H1 (cell line): ENCODE measurements around the gene SND1. TPM values are rescaled to one million over a fixed set of nuclear protein-coding genes. Genes with fewer than 3 reads are reported as not detected.

ENCODE experiments used
- CTCF ChIA-PET: fragments of 300-600 bp; sonication (Branson Sonifier 250); formaldehyde crosslinking; loops from one replicate; lab custom pipeline; 2021; ENCODE audit not compliant: partially characterized antibody; lab: Charles Lee
- POLR2A ChIA-PET: fragments of 300-600 bp; sonication (Branson Sonifier 250); formaldehyde crosslinking; loops from one replicate; lab custom pipeline; 2021; ENCODE audit warnings: inconsistent platforms; ENCODE audit not compliant: partially characterized antibody; lab: Charles Lee
- DNase-seq, 2 experiments: peaks; one replicate each; pipeline versions ENCODE4 v3.0.0 to v3.0.0-alpha.2; 2010 to 2022; ENCODE audit warnings: low spot score in 2 of 2, low read depth in 1 of 2, mixed read lengths in 1 of 2
- FAIRE-seq: peaks from 2 replicates; lab custom pipeline; 2011; peaks lifted over from hg19 to GRCh38; lab: Jason Lieb, UNC
- H2AFZ ChIP-seq: 2 replicates; pipeline ENCODE4 v1.8.1; 2012; ENCODE audit warnings: low read length, inconsistent platforms
- H2AK5ac ChIP-seq: 2 replicates; pipeline ENCODE4 v1.6.1; 2013; ENCODE audit warnings: low read depth, low read length
- H2BK120ac ChIP-seq: replicated peaks from 2 replicates; pipeline ENCODE3; 2013; ENCODE audit warnings: low read depth, low read length, inconsistent platforms
- H2BK12ac ChIP-seq: 2 replicates; pipeline ENCODE4 v1.6.1; 2013; ENCODE audit warnings: low read depth, low read length
- H2BK15ac ChIP-seq: 2 replicates; pipeline ENCODE4 v1.6.1; 2013; ENCODE audit warnings: low read length
- H2BK20ac ChIP-seq: 2 replicates; pipeline ENCODE4 v1.6.1; 2013; ENCODE audit warnings: low read length
- H2BK5ac ChIP-seq: 2 replicates; pipeline ENCODE4 v1.6.1; 2013; ENCODE audit warnings: low read depth, low read length
- H3K14ac ChIP-seq: 2 replicates; pipeline ENCODE4 v1.6.1; 2013; ENCODE audit warnings: inconsistent platforms; ENCODE audit not compliant: insufficient read length
- H3K18ac ChIP-seq: 2 replicates; pipeline ENCODE4 v1.6.1; 2013; ENCODE audit warnings: low read length; ENCODE audit errors: extremely low read depth
- H3K23ac ChIP-seq: 2 replicates; pipeline ENCODE4 v1.6.1; 2013; ENCODE audit warnings: inconsistent platforms; ENCODE audit not compliant: insufficient read length
- H3K23me2 ChIP-seq: 2 replicates; pipeline ENCODE4 v1.6.1; 2013; ENCODE audit warnings: low read depth, low read length
- H3K27ac ChIP-seq: 2 replicates; pipeline ENCODE4 v1.6.1; 2011; ENCODE audit warnings: low read depth, low read length, inconsistent platforms
- H3K27me3 ChIP-seq, 4 experiments: replicated peaks in 1 of 4; 1 replicate in 1 of 4; 2 replicates in 3 of 4; pipeline versions ENCODE4 v1.6.1 to v1.8.1; 2011 to 2013; ENCODE audit warnings: low read length in 3 of 4, mild to moderate bottlenecking in 3 of 4, inconsistent platforms in 2 of 4, mixed read lengths in 2 of 4, moderate library complexity in 1 of 4; ENCODE audit not compliant: control insufficient read depth in 3 of 4, insufficient read depth in 3 of 4; ENCODE audit errors: extremely low read depth in 1 of 4
- H3K36me3 ChIP-seq, 4 experiments: 2 replicates each; pipeline versions ENCODE4 v1.6.1 to v1.8.1; 2011 to 2013; ENCODE audit warnings: mild to moderate bottlenecking in 4 of 4, low read length in 3 of 4, moderate library complexity in 2 of 4, control low read depth in 1 of 4, inconsistent platforms in 1 of 4; ENCODE audit not compliant: insufficient read depth in 4 of 4, control insufficient read depth in 2 of 4
- H3K4ac ChIP-seq: replicated peaks from 2 replicates; pipeline ENCODE3; 2013; ENCODE audit warnings: low read length, low read depth, mixed read lengths, inconsistent platforms; ENCODE audit not compliant: insufficient read length
- H3K4me1 ChIP-seq, 4 experiments: replicated peaks in 1 of 4; 1 replicate in 1 of 4; 2 replicates in 3 of 4; pipeline versions ENCODE4 v1.6.1 to v1.8.1; 2011 to 2013; ENCODE audit warnings: low read length in 3 of 4, inconsistent platforms in 2 of 4, mixed read lengths in 1 of 4; ENCODE audit not compliant: insufficient read depth in 4 of 4, control insufficient read depth in 3 of 4
- H3K4me2 ChIP-seq, 2 experiments: 2 replicates each; pipeline versions ENCODE4 v1.6.1 to v1.8.1; 2011 to 2013; ENCODE audit warnings: low read depth in 2 of 2, low read length in 2 of 2, control low read depth in 1 of 2, inconsistent platforms in 1 of 2, mild to moderate bottlenecking in 1 of 2; ENCODE audit not compliant: insufficient read depth in 1 of 2
- H3K4me3 ChIP-seq, 4 experiments: fragments of 200-600, 300-600 bp in 1 of 4; sonication (generic), shearing (Covaris generic), sonication (Bioruptor Twin) in 1 of 4; 2 replicates each; pipeline versions ENCODE4 v1.5.1 to v1.8.1; 2011 to 2016; ENCODE audit warnings: low read length in 4 of 4, low read depth in 3 of 4, control low read depth in 2 of 4, inconsistent platforms in 2 of 4, mild to moderate bottlenecking in 2 of 4, mixed read lengths in 1 of 4, moderate library complexity in 1 of 4; ENCODE audit not compliant: insufficient read depth in 2 of 4; ENCODE audit errors: extremely low read depth in 1 of 4
- H3K56ac ChIP-seq: replicated peaks from 2 replicates; pipeline ENCODE3; 2013; ENCODE audit warnings: low read depth, mild to moderate bottlenecking, mixed read lengths, low read length, inconsistent platforms; ENCODE audit not compliant: insufficient read length
- H3K79me1 ChIP-seq: 2 replicates; pipeline ENCODE4 v1.6.1; 2013; ENCODE audit warnings: low read depth, low read length, control low read depth
- H3K79me2 ChIP-seq, 2 experiments: 2 replicates each; pipeline versions ENCODE4 v1.6.1 to v1.8.1; 2012 to 2013; ENCODE audit warnings: low read length in 2 of 2, mild to moderate bottlenecking in 2 of 2, inconsistent platforms in 1 of 2; ENCODE audit not compliant: insufficient read depth in 2 of 2, control insufficient read depth in 1 of 2
- H3K9ac ChIP-seq, 4 experiments: replicated peaks in 1 of 4; 1 replicate in 1 of 4; 2 replicates in 3 of 4; pipeline versions ENCODE4 v1.6.1 to v1.8.1; 2011 to 2013; ENCODE audit warnings: low read depth in 3 of 4, low read length in 3 of 4, control low read depth in 2 of 4, mild to moderate bottlenecking in 2 of 4, moderate library complexity in 2 of 4, inconsistent platforms in 1 of 4; ENCODE audit errors: extremely low read depth in 1 of 4
- H3K9me3 ChIP-seq, 2 experiments: 2 replicates each; pipeline versions ENCODE4 v1.6.1 to v1.8.1; 2012 to 2013; ENCODE audit warnings: mild to moderate bottlenecking in 2 of 2, moderate library complexity in 2 of 2, control low read depth in 1 of 2, inconsistent platforms in 1 of 2, low read depth in 1 of 2, low read length in 1 of 2, mixed read lengths in 1 of 2; ENCODE audit not compliant: insufficient read depth in 2 of 2
- H4K20me1 ChIP-seq, 2 experiments: replicated peaks in 1 of 2; 2 replicates each; pipeline versions ENCODE3 to v1.8.1; 2011 to 2013; ENCODE audit warnings: inconsistent platforms in 2 of 2, low read length in 2 of 2, mild to moderate bottlenecking in 1 of 2; ENCODE audit not compliant: insufficient read depth in 2 of 2, control insufficient read depth in 1 of 2
- H4K5ac ChIP-seq: 2 replicates; pipeline ENCODE4 v1.6.1; 2013; ENCODE audit warnings: low read length, low read depth, mixed read lengths, inconsistent platforms; ENCODE audit not compliant: insufficient read length
- H4K8ac ChIP-seq: 2 replicates; pipeline ENCODE4 v1.8.0; 2013; ENCODE audit warnings: mild to moderate bottlenecking, moderate library complexity, low read length, inconsistent platforms; ENCODE audit not compliant: insufficient read depth; ENCODE audit errors: extremely low read depth
- H4K91ac ChIP-seq: replicated peaks from 2 replicates; pipeline ENCODE3; 2013; ENCODE audit warnings: low read length, mixed read lengths, inconsistent platforms; ENCODE audit not compliant: insufficient read length
- NRF1 ChIP-seq: IDR thresholded peaks from 2 replicates; pipeline ENCODE4 v1.6.1; 2011; ENCODE audit warnings: mild to moderate bottlenecking, low read depth, low read length, improper control_type of control experiment
- TEAD4 ChIP-seq: IDR thresholded peaks from 2 replicates; pipeline ENCODE4 v1.6.1; 2012; ENCODE audit warnings: low read depth, low read length, inconsistent platforms, mixed read lengths
- WGBS, 2 experiments: shearing (Covaris generic) in 1 of 2; methylation state at CpG; one replicate each; pipeline versions ENCODE4 v1.1.6 to v1.1.7; 2013 to 2015; ENCODE audit warnings: low lambda C conversion rate in 2 of 2, mixed read lengths in 2 of 2, inconsistent platforms in 1 of 2, low coverage in 1 of 2, missing lambda C conversion rate in 1 of 2; ENCODE audit not compliant: insufficient replicate concordance in 2 of 2, insufficient coverage in 1 of 2, insufficient read length in 1 of 2; ENCODE audit errors: extremely low coverage in 1 of 2, missing lambda C conversion rate in 1 of 2; 5-methylcytosine and 5-hydroxymethylcytosine counted together
- polyA plus RNA-seq, 7 experiments: library from polyadenylated mRNA; depleted of rRNA in 3 of 7; stranded (reverse) in 5 of 7; unstranded in 2 of 7; fragments of >200 nt in 5 of 7; fragments of 200-250 nt in 2 of 7; gene quantifications; 1 replicate in 5 of 7; 2 replicates in 1 of 7; 4 replicates in 1 of 7; pipeline versions ENCODE4 v1.2.1 to v1.2.3, GENCODE V29; 2011 to 2013; ENCODE audit warnings: missing spikeins in 2 of 7, mixed read lengths in 2 of 7
- total RNA-seq: library from RNA; stranded (reverse); fragmentation: NEBNext Ultra II Directional; extraction: Animal tissue kit (Norgen Biotek cat#: 25700); gene quantifications from 2 replicates; pipeline ENCODE4 v1.2.1, GENCODE V29; 2021

The SND1 gene
- total and polyA plus RNA-seq, 2 of the 8 experiments (the other 6 are each of a cell fraction or from before 2014, with no cell fraction given) = 122 to 290 TPM

DNA sequence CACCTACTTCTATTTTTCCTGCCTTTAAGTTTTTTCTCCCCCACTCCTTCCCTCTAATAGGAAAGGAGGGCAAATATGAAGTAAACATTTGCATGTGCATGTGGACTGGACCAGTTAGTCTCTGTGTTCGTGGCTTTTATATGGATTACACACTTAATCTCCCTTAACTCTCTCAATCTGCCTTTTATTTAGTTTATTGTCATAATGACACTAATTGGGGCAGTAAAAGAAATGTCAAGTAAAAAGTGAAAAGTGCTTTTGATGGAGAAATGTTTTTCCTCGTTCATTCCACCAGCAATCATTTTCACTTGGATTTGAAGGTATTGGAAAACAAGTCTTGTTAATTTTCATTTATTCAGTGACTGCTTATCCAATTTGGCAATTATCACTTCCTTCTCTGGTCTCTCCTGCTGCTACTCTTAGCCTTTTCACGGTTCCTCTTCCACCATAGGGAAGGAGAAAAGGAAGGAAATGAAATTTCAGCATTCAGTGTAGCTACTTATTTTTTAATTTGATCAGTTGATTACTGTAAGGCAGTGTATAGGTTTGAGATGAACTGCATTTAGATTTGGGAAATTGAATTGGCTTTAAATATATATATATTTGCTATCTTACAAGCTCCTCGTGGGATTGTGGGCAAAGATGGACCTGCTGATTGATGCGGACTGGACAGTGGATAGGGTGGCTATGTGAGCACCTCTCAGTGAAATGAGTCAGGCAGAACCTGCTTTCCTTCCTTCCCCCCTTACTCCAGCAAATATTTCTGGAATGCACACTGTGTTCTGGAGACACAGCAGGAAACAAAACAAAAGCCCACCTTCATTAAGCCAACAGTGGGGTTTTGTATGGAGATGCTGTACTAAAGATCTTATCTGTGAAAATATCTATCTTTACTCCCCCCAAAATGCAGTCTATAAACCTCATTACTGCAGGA, 301.7 kb downstream of the SND1 start:
- no peak for FAIRE-seq
- TF ChIP-seq NRF1 (no peak), TEAD4 (peak; percentile 77; the same call in 1 of the 2 replicates)
- 87% methylated on average over 5 of the region's 5 CpGs; no CpG with 5 or more reads in 1 of the 2 experiments for WGBS, 2 experiments
- Histone ChIP-seq H3K27me3 (no peaks in the 10 kb centered on the region), H2BK120ac (no peak overlapping the region), H3K14ac (no peak overlapping the region), H4K20me1 (peaks cover 0 to 6% of the 10 kb centered on the region in 2 experiments), H3K27ac (no peak overlapping the region), H3K36me3 (0 out of 8 replicates have a peak, but pooled peaks cover 0 to 2% (median 0%) of the 10 kb centered on the region in 4 experiments), H3K4ac (no peak overlapping the region), H3K9me3 (no peaks in the 10 kb centered on the region), H2AK5ac (no peak overlapping the region), H2BK5ac (no peak overlapping the region), H3K4me1 (peaks cover 0 to 10% (median 4%) of the 10 kb centered on the region in 4 experiments; a peak in 4 of 7 replicates), H2AFZ (no peak overlapping the region), H3K9ac (no peak overlapping the region), H3K79me1 (no peaks in the 10 kb centered on the region; the same call in 1 of the 2 replicates), H3K23ac (no peak overlapping the region), H4K91ac (no peak overlapping the region), H3K79me2 (no peaks in the 10 kb centered on the region), H3K4me2 (no peak overlapping the region), H3K18ac (no peak overlapping the region), H3K4me3 (no peak overlapping the region), H2BK20ac (no peak overlapping the region), H3K56ac (no peak overlapping the region), H2BK12ac (no peak overlapping the region), H4K5ac (no peak overlapping the region), H4K8ac (no peak overlapping the region), H3K23me2 (no peaks in the 10 kb centered on the region; the same call in 1 of the 2 replicates), H2BK15ac (no peak overlapping the region)
- DNase-seq = no peak
- POLR2A ChIA-PET = interaction anchor here (0.6 to 1.3 kb wide), 3 partner anchors 21 to 160 kb away, joined by 3 to 4 read pairs (median 3); no protein-coding TSS in a partner anchor
- CTCF ChIA-PET = interaction anchor here (0.6 to 1.5 kb wide), 3 partner anchors 10 to 256 kb away, joined by 3 to 4 read pairs (median 3); no protein-coding TSS in a partner anchor
